ENCODE data around the gene MAN1B1. TPM values are rescaled to one million over a fixed set of nuclear protein-coding genes. Genes with fewer than 3 reads are reported as not detected.

MAN1B1 gene
- total and polyA plus RNA-seq, 2 of the 8 experiments (the other 6 are each of a cell fraction or from before 2014, with no cell fraction given), result 33.7 to 36.3 TPM

DNA sequence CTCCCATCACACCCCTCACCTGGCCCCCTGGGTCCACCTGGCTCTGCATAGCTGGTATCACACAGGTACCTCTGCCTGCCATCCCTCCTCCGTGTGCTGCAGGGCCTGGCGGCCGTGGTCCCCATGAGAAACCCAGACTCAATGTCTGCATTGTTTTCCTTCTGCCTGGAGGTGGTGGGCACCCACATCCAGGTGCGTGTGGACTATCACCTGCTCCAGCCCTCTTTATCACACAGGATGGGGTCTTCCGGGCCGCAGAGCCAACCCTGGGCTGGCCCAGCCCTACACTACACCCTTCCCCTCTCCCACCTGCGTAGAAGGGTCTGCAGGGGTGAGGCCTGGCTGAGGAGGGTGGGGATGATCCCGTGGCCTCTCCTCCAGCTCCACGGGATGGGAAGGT, 47.9 kb upstream of the MAN1B1 start:
- no peak overlapping the region for H2AFZ ChIP-seq (ENCODE audit: low read length)
- no peak overlapping the region for H4K5ac ChIP-seq (ENCODE audit: insufficient read length, low read depth, low read length)
- no peak overlapping the region for H3K4me3 ChIP-seq (ENCODE audit: extremely low read depth in 1 of 4, insufficient read depth in 2 of 4, low read depth in 3 of 4, low read length in 4 of 4)
- no peak overlapping the region for H2BK12ac ChIP-seq (ENCODE audit: low read depth, low read length)
- H3K9ac ChIP-seq (replicated peaks in 1 of 4; ENCODE audit: extremely low read depth in 1 of 4, low read depth in 3 of 4, low read length in 3 of 4), result no peak overlapping the region
- H2BK120ac ChIP-seq (replicated peaks; ENCODE audit: low read depth, low read length), result no peak overlapping the region
- H4K8ac ChIP-seq (ENCODE audit: extremely low read depth, insufficient read depth, low read length), result no peak overlapping the region
- H2BK5ac ChIP-seq (ENCODE audit: low read depth, low read length), result no peak overlapping the region
- H3K36me3 ChIP-seq (ENCODE audit: control insufficient read depth in 2 of 4, insufficient read depth in 4 of 4, low read length in 3 of 4), result peaks cover 0 to 3% (median 0%) of the 10 kb centered on the region in 4 experiments; a peak in 1 of 8 replicates
- DNase-seq (ENCODE audit: low read depth in 1 of 2, low spot score in 2 of 2) (no peak), FAIRE-seq (no peak)
- no peak overlapping the region for H2BK15ac ChIP-seq (ENCODE audit: low read length)
- H3K4me2 ChIP-seq (ENCODE audit: insufficient read depth in 1 of 2, low read depth in 2 of 2, low read length in 2 of 2), result no peak overlapping the region
- H3K56ac ChIP-seq (replicated peaks; ENCODE audit: insufficient read length, low read depth, low read length), result no peak overlapping the region
- H4K20me1 ChIP-seq (replicated peaks in 1 of 2; ENCODE audit: control insufficient read depth in 1 of 2, insufficient read depth in 2 of 2, low read length in 2 of 2), result peaks cover 2 to 9% of the 10 kb centered on the region in 2 experiments
- H2AK5ac ChIP-seq (ENCODE audit: low read depth, low read length), result no peak overlapping the region
- peaks cover 0 to 2% (median 0%) of the 10 kb centered on the region in 4 experiments; a peak in 4 of 7 replicates for H3K4me1 ChIP-seq (replicated peaks in 1 of 4; ENCODE audit: control insufficient read depth in 3 of 4, insufficient read depth in 4 of 4, low read length in 3 of 4)
- peaks cover under 1% of the 10 kb centered on the region for H3K79me1 ChIP-seq (ENCODE audit: low read depth, low read length)
- WGBS, 2 experiments (ENCODE audit: extremely low coverage in 1 of 2, insufficient coverage in 1 of 2, insufficient read length in 1 of 2, insufficient replicate concordance in 2 of 2, low coverage in 1 of 2, low lambda C conversion rate in 2 of 2, missing lambda C conversion rate in 1 of 2), result 83% methylated on average over 9 of the region's 9 CpGs; no CpG with 5 or more reads in 1 of the 2 experiments
- no peak overlapping the region for H3K18ac ChIP-seq (ENCODE audit: extremely low read depth, low read length)
- POLR2A ChIA-PET (ENCODE audit: partially characterized antibody), result no interaction called here
- H3K27me3 ChIP-seq (replicated peaks in 1 of 4; ENCODE audit: control insufficient read depth in 3 of 4, extremely low read depth in 1 of 4, insufficient read depth in 3 of 4, low read length in 3 of 4), result no peaks in the 10 kb centered on the region; a peak in 3 of 7 replicates
- no peak overlapping the region for H3K23ac ChIP-seq (ENCODE audit: insufficient read length)
- H4K91ac ChIP-seq (replicated peaks; ENCODE audit: insufficient read length, low read length), result no peak overlapping the region
- H3K23me2 ChIP-seq (ENCODE audit: low read depth, low read length), result no peaks in the 10 kb centered on the region
- peaks cover 0 to 3% of the 10 kb centered on the region in 2 experiments; a peak in 1 of 4 replicates for H3K79me2 ChIP-seq (ENCODE audit: control insufficient read depth in 1 of 2, insufficient read depth in 2 of 2, low read length in 2 of 2)
- CTCF ChIA-PET (ENCODE audit: partially characterized antibody), result interaction anchor here (0.6 to 2.1 kb wide), 9 partner anchors 10 to 110 kb away, joined by 3 to 14 read pairs (median 3); partner anchors contain the start of gene ABCA2
- H3K14ac ChIP-seq (ENCODE audit: insufficient read length), result no peak overlapping the region
- H3K9me3 ChIP-seq (ENCODE audit: insufficient read depth in 2 of 2, low read depth in 1 of 2, low read length in 1 of 2), result no peaks in the 10 kb centered on the region
- H3K27ac ChIP-seq (ENCODE audit: low read depth, low read length), result no peak overlapping the region
- H2BK20ac ChIP-seq (ENCODE audit: low read length), result no peak overlapping the region
- H3K4ac ChIP-seq (replicated peaks; ENCODE audit: insufficient read length, low read depth, low read length), result no peak overlapping the region
- TF ChIP-seq JUN (IDR thresholded peaks at IDR 0.05; ENCODE audit: low read depth, low read length), result no peak
